GM18508 (cell line): ENCODE data around the gene SRGAP2B.
"Not testable (repeated sequence)": the region's sequence is repeated elsewhere in the genome, so short reads cannot be mapped to it uniquely, and the experiment has no call there.

Experiments used
- ATAC-seq: cut with Tn5 transposase; IDR thresholded peaks from one replicate; pipeline ENCODE4 v1.9.1; 2021; ENCODE audit warnings: moderate number of reproducible peaks; ENCODE audit not compliant: insufficient read depth, unreplicated experiment

SRGAP2B gene

GRCh38 chr1:145048181-145048856, 46.8 kb downstream of the SRGAP2B start:
- ATAC-seq: not testable (repeated sequence)

GRCh38 chr1:145047553-145047952, 47.6 kb downstream of the SRGAP2B start:
- not testable (repeated sequence) for ATAC-seq

DNA sequence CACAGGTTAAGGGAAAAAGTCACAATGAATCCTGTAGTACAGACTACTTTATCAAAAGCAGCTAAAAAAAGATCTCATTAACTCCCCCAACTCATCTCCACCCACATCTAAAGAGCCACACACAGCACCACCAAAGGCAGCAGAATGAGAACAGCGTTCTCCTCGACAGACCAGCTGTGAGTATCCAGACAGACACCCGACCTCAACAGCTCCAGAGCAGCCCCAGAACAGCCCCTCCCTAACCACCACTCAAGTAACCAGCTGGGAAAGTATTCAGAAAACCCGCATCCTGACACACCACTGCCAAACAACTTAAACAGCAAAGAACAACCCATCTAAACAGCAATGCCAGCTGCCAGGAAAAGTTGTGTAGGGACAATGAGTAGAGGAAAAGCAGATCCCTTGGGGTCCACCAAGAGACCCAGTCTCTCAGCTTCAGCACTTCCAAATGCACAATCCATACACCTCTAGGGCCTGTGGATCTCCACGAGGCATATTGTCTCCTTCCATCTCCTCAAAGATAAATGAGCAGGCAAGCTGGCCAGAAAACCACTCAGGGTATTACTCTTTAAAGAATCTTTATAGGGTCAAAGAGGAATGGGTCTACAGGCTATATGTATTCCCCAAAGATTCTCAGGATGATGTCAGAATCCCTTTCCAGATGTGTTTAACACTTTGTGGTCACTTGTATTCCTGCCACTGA, 49.4 kb downstream of the SRGAP2B start:
- not testable (repeated sequence) for ATAC-seq

- peak; percentile 80 for ATAC-seq
These were observed 53.6 kb downstream of the SRGAP2B start for GRCh38 chr1:145041519-145041918.

DNA sequence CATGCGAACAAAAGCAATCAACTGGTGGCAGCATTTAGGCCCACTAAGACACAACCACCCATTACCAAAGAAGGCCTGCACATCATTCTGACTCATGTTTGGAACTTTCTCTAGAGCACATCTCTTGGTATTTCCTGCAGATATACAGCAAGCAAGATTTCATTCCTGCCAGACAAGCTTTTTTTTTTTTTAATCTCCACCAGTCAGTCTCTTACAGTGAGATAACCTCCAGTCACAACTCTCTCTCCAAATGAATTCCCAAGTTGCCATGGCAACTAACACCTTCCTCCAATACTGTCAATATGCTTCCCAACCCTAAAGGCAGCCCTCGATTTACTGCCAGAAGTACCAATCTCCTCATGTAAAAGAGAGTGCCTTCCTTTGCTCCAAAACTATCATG, 59.1 kb downstream of the SRGAP2B start:
- not testable (repeated sequence) for ATAC-seq

DNA sequence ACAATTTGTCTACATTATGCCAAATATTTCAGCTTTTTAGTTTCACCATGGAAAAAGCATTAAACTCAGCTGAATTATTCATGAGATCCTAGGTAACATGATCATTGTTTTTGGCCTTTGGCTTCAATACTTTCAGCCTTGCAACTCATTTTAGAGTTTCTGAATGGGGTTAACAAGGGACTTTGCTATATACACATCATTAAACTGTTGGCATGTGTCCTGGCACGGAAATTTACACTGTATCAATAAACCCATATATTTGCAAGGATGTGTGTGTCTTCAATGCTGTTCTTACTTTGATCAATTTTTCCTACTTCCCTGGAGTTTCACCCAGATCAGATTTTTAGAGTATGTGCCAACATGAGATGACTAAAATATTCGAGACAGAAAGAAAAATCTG, 61.6 kb downstream of the SRGAP2B start:
- not testable (repeated sequence) for ATAC-seq

DNA sequence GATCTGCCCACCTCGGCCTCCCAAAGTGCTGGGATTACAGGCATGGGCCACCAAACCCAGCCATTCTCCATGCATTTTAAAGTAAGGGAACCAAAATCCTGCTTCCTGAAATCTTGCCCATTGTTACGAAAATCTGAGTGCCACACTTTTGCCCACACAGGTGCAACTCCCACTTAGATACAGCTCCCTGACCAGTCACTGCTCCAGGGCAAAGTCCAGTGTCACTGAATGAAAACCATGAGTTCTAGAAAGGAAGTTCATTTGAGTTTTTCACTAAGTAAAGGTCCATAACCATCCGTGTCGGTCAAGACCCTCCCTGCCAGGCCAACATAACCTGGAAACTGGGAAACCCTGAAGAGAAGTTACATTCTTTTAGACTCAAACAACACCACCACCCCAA, 67.9 kb downstream of the SRGAP2B start:
- ATAC-seq: not testable (repeated sequence)

DNA sequence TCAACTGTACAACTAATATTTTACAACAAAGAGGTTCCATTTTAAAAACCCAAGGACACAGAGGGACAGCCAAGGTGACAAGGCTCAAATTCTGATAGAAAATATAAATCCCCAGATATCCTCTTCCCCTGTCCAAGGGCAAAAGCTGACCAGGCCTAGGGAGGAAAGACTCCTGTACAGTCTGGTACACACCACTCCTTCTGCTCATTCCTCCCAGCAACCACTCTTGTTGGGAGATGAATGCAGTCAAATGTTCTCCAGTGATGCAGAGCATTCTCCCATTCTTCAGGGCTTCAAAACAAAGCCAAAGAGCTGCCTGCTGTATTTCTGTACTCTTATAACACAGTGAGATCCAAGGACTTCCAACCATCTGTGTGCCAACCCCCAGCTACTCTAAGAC, 69.8 kb downstream of the SRGAP2B start:
- ATAC-seq: not testable (repeated sequence)

DNA sequence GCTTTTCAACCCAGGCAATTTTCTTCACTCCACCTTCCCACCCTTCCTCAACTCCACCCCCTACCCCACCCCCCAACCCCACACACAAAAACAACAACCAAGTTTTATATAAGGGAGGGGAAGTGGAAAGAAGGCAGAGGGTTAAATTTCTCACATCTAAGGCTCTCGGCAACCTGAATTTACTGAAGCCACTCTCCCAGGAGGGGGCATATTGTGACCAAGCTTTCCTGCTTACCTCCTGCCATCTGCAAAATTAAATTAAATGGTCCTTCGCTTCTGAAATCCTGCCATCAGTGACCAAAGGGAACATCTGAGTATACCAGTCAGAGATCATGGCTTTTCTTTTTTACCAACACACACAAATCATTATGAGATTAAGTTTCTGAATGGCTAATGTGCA, 72.9 kb downstream of the SRGAP2B start:
- ATAC-seq: not testable (repeated sequence)

- not testable (repeated sequence) for ATAC-seq
These were observed 73.4 kb downstream of the SRGAP2B start for GRCh38 chr1:145021749-145022148.

DNA sequence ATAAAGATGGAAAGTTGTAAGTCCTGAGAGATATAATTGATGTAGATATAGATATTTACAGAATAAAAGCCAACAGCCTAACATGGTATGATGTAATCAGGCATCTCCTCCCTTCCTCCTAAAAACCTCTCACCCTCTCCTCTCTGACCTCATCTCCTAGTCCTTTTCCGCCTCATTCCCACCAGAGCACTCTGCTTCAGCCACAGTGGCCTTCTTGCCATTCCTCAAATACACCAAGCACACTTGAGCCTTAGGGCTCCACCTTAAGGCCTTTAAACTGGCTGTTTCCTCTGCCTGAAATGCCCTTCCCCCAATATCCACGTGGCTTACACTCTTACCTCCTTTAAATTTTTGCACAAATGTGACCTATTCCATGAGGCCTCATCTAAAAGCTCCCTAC, 75.4 kb downstream of the SRGAP2B start:
- not testable (repeated sequence) for ATAC-seq

DNA sequence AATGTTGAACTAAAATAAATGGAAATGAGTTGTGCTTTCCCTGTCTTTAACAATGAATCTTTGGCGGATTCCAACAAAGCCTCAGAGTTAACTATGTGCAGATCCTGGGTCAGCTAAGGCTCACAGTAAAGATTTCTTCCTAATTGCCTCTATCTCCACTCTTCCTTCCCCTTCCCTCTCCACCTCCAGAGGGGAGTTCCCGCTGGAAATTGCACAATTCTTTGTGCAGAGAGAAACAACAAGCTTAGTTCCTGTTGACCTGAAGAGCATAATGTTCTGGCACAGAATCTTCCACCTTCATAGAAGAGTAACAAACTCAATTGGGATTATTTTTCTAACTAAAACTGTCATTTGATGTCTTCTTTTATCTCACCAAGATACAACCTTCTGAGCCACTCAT, 77.4 kb downstream of the SRGAP2B start:
- ATAC-seq: not testable (repeated sequence)

- ATAC-seq: not testable (repeated sequence)
These were observed 78.7 kb downstream of the SRGAP2B start for GRCh38 chr1:145016492-145016862.

DNA sequence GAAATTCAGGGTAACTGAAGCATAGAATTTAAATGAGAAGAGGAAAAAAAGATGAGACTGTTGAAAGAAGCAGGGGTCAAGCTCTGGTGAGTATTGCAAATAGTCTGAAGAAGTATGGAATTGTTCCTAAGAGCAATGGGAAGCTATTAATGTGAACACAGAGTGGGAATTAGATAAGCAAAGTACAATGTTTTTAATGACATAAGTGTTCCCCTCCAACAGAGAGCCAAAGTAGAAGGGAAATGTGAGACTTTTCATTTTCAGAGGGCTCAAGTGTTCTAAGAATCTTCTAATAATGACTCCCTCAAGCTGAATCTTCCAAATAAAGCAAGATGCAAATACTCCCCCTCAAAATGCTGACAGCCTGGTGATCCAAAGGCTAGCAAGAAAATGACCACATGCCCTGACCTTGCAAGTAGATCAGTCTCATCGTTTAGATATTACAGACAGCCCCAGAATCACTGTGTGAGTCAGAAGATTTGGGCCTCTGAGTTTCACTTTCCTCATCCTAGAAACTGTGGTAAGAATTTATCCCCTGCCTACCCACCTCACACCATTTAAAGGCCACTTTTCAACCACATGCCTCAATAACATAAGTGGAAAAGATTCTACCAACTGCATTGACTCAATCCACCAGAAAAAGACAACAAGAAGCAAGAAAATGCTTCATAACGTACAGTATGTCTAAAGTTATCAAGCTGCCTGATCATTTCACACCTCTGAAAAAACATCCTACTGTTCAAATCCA, 79.2 kb downstream of the SRGAP2B start:
- ATAC-seq: not testable (repeated sequence)

DNA sequence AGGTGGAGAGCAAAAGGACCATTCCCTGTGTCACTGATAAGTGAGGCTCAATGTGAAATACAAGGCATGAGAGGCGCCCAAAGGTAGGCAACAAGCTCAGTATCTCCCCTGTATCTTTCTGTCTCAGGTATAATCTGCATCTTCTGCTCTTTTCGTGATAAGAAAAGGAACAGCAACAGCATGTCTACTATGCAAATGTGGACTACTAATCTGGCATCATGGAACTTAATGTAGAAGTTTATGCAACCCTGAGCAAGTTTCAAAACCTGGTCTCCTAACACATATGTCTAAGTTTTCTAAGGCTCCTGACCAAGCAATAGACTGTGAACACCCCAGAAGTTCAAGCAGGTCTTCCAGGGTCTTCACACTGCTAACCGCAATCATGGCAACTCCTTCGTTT, 81.8 kb downstream of the SRGAP2B start:
- ATAC-seq: not testable (repeated sequence)

DNA sequence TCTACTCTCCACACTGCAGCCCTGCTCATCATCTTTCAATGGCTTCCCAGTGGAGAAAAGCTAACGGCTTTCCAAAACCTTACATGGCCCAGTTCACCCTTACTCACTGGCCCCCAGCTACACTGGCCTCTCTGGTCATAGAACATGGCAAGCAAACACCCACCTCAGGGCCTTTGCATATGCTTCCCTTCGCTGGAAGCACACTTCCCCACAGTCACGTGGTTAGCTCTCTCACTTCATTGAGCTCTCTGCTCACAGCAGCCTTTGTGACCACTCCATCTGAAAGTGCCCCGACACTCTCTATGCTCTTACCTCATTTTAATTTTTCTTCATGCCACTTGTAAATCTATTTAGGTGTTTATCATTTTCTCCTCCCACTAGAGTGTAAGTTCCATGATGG, 83.3 kb downstream of the SRGAP2B start:
- not testable (repeated sequence) for ATAC-seq

- ATAC-seq: not testable (repeated sequence)
These were observed 84.5 kb downstream of the SRGAP2B start for GRCh38 chr1:145010580-145010979.

- ATAC-seq: not testable (repeated sequence)
These were observed 85.2 kb downstream of the SRGAP2B start for GRCh38 chr1:145009928-145010327.

DNA sequence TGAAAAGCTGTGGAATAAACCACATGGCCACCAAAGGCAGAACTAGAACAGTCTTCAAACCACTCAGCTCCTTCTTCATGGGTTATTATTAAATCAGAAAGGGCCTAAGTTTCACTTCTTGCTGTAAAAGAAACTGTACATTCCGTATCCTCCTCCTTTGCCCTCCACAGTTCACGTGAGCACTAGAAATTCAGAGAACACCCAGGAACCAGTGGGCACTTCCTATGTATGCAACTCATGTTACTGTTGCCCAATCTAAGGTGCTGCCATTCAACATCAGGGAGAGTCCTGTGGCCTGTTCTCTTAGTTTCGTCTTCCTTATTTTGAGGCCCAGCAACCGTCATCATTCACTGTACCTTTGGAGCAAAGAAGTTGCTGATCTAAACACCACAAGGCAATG, 86.7 kb downstream of the SRGAP2B start:
- ATAC-seq: not testable (repeated sequence)

DNA sequence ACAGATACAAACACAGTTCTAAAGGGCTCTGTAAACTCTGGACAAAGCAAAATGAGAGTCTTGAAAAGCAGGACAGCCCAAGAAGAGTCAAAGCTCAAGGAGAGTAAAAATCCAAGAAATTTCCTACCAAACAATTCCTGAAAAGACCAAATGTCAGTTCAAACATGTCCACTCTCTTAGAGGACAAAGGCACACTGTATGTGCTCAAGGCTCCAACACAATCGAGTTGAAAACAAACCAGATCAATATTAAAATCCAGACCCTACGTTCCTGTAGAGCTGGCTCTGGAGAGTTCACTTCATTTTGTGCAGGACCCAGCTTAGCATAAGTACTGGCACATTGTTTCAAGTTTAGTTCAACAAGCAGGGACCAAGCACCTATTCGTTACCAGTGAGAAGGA, 90.0 kb downstream of the SRGAP2B start:
- ATAC-seq: not testable (repeated sequence)

DNA sequence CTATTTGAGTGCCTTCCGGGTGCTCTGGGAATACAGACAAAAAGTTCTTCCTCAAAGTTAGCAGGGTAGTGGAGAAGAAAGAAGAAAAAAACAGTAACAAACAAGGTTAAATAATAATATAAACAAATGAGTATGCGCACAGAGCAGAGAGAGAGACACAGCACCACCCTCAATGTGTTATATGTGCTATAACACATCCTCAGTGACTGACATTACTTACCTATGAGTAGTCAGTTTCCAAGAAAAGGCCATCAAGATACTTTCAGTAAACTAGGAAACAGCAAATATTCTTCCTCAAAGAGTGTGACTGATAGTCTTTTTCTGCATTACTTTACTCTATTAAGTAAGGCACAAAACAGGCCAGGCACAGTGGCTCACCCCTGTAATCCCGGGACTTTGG, 93.7 kb downstream of the SRGAP2B start:
- ATAC-seq: not testable (repeated sequence)
